ENCODE results near the gene FANCC. TPM values are rescaled to one million over a fixed set of nuclear protein-coding genes. Genes with fewer than 3 reads are reported as not detected.

Gene FANCC
- total and polyA plus RNA-seq, 2 of the 4 experiments (the other 2 are of a cell fraction): 4.7 to 6.3 TPM

- in situ Hi-C loops (cut with MboI; ENCODE audit: low sequenced_read_pairs): loop anchor here (5.0 kb wide), 1 partner anchor 442 kb away; no protein-coding TSS in a partner anchor
- TF ChIP-seq MAZ (IDR thresholded peaks at IDR 0.05; ENCODE audit: borderline replicate concordance, low read depth, low read length) (no peak), USF2 (IDR thresholded peaks at IDR 0.05; ENCODE audit: low read depth, low read length) (no peak), MXI1 (IDR thresholded peaks at IDR 0.05; ENCODE audit: borderline replicate concordance, low read depth, low read length) (no peak), POLR2A (IDR thresholded peaks at IDR 0.05; ENCODE audit: low read depth, low read length) (no peak), ELK1 (IDR thresholded peaks at IDR 0.05; ENCODE audit: borderline replicate concordance, low read depth, low read length) (no peak), BHLHE40 (IDR thresholded peaks at IDR 0.05; ENCODE audit: low read depth, low read length) (no peak), MAFK (IDR thresholded peaks at IDR 0.05; ENCODE audit: low read depth, low read length) (no peak), RAD21 (IDR thresholded peaks at IDR 0.05; ENCODE audit: low read length) (no peak), CEBPB (IDR thresholded peaks at IDR 0.05; ENCODE audit: low read depth, low read length) (no peak), CTCF (conservative IDR thresholded peaks at IDR 0.05; ENCODE audit: low read depth, low read length) (no peak), SMC3 (IDR thresholded peaks at IDR 0.05; ENCODE audit: low read depth, low read length) (no peak), NFE2L2 (IDR thresholded peaks at IDR 0.05; ENCODE audit: low read depth, low read length) (no peak), RFX5 (IDR thresholded peaks at IDR 0.05; ENCODE audit: low read depth, low read length) (no peak)
Measured at GRCh38 chr9:95124582-95125367, 192.7 kb downstream of the FANCC start.

More at GRCh38 chr9:95124582-95125367, 192.7 kb downstream of the FANCC start:
- Histone ChIP-seq H3K9me1 (ENCODE audit: insufficient read depth, low read length) (no peaks in the 10 kb centered on the region; the same call in 1 of the 2 replicates), H3K9ac (ENCODE audit: low read depth, low read length) (no peak overlapping the region), H3K79me1 (ENCODE audit: low read depth in 1 of 2, low read length in 2 of 2) (no peaks in the 10 kb centered on the region; a peak in 1 of 4 replicates), H3K4ac (ENCODE audit: low read depth, low read length) (no peak overlapping the region), H4K8ac (ENCODE audit: low read depth in 2 of 2, low read length in 2 of 2) (no peak overlapping the region), H3K4me1 (ENCODE audit: control insufficient read depth, insufficient read depth, low read length) (no peaks in the 10 kb centered on the region; the same call in 1 of the 2 replicates), H3K4me3 (ENCODE audit: insufficient read depth, low read depth, low read length) (no peak overlapping the region), H3K9me3 (ENCODE audit: control insufficient read depth, insufficient read depth, low read length) (no peaks in the 10 kb centered on the region), H3K4me2 (ENCODE audit: low read depth, low read length) (no peak overlapping the region), H2AK9ac (replicated peaks; ENCODE audit: low read depth, low read length, poor library complexity) (no peak overlapping the region), H3K27ac (ENCODE audit: insufficient read depth, low read length) (no peak overlapping the region), H2BK120ac (ENCODE audit: low read depth, low read length) (no peak overlapping the region), H2AFZ (replicated peaks; ENCODE audit: low read length, poor library complexity) (no peak overlapping the region), H2BK5ac (ENCODE audit: low read depth, low read length, poor library complexity, severe bottlenecking) (no peak overlapping the region), H2AK5ac (ENCODE audit: low read depth, low read length) (no peak overlapping the region), H3K23ac (ENCODE audit: low read depth, low read length) (no peak overlapping the region), H3K27me3 (ENCODE audit: control insufficient read depth, insufficient read depth, low read length) (no peaks in the 10 kb centered on the region), H2BK20ac (ENCODE audit: low read depth, low read length) (no peak overlapping the region), H3K14ac (replicated peaks; ENCODE audit: low read depth, low read length) (no peak overlapping the region), H3K56ac (ENCODE audit: extremely low read depth, insufficient read depth, low read length) (no peak overlapping the region), H4K91ac (ENCODE audit: insufficient read depth, low read depth, low read length) (no peak overlapping the region), H4K5ac (ENCODE audit: low read depth, low read length) (no peak overlapping the region), H2BK15ac (ENCODE audit: low read depth, low read length) (no peak overlapping the region), H4K20me1 (ENCODE audit: insufficient read depth, low read length) (no peaks in the 10 kb centered on the region), H3K36me3 (ENCODE audit: control insufficient read depth, insufficient read depth, low read length) (no peaks in the 10 kb centered on the region), H3K18ac (ENCODE audit: low read depth, low read length) (no peak overlapping the region)
- no CpG with 5 or more reads among the region's 9 CpGs for WGBS, 2 experiments (ENCODE audit: extremely low coverage in 2 of 2, insufficient read length in 1 of 2)
- no TSS peak for BruUV-seq (replicated peaks)
- CTCF ChIA-PET: no interaction called here
- no peak for DNase-seq
- ATAC-seq (ENCODE audit: low read depth): no peak
- dilution Hi-C loops (cut with HindIII; ENCODE audit: low sequenced_read_pairs, unreplicated experiment) (no loop called here), intact Hi-C loops (cut with micrococcal nuclease) (loop anchor here (10.0 kb wide), 1 partner anchor 210 kb away; no protein-coding TSS in a partner anchor)
- POLR2A ChIA-PET (ENCODE audit: unreplicated experiment): no interaction called here

Measured in IMR-90 (cell line).